ENCODE measurements around the gene DNAL4. TPM values are rescaled to one million over a fixed set of nuclear protein-coding genes. Genes with fewer than 3 reads are reported as not detected.
A peak's percentile ranks its signal among the peaks of the same experiment; 100 is the strongest.

DNAL4 gene
- total RNA-seq, 1 donor from 2014 or later: 8.4 TPM

- peaks cover 4% of the 10 kb centered on the region for H3K36me3 Mint-ChIP-seq (ENCODE audit: low read depth)
- TF ChIP-seq CTCF (IDR thresholded peaks at IDR 0.05): no peak
- peak overlapping the region; percentile 56 for H3K27ac Mint-ChIP-seq
- H3K9me3 Mint-ChIP-seq: no peaks in the 10 kb centered on the region
- ATAC-seq (ENCODE audit: low read depth): no peak
- no peak for DNase-seq
- peak overlapping the region; percentile 35 for H3K4me3 Mint-ChIP-seq
- intact Hi-C loops (cut with micrococcal nuclease): loop anchor here (5.0 kb wide), 3 partner anchors 36 to 559 kb away; partner anchors contain the start of genes NPTXR and RPL3
- H3K27me3 Mint-ChIP-seq: no peaks in the 10 kb centered on the region
- CTCF ChIA-PET: interaction anchor here (0.5 to 2.1 kb wide), 2 partner anchors 10 to 1473 kb away, joined by 3 to 5 read pairs; no protein-coding TSS in a partner anchor
- POLR2A ChIA-PET: interaction anchor here (0.6 to 1.1 kb wide), 4 partner anchors 9 to 560 kb away, joined by 3 to 7 read pairs (median 4); no protein-coding TSS in a partner anchor
- peaks cover 48% of the 10 kb centered on the region for H3K4me1 Mint-ChIP-seq
These were observed 35.5 kb downstream of the DNAL4 start for GRCh38 chr22:38758276-38758945.

- POLR2A ChIA-PET: interaction anchor here (0.9 to 3.6 kb wide), 3 partner anchors 25 to 51 kb away, joined by 3 to 16 read pairs (median 4); partner anchors contain the start of gene GTPBP1
- H3K4me1 Mint-ChIP-seq: peaks cover 57% of the 10 kb centered on the region
- intact Hi-C loops (cut with micrococcal nuclease): loop anchor here (5.0 kb wide), 3 partner anchors 35 to 560 kb away; partner anchors contain the start of genes NPTXR and RPL3
These were observed 36.5 kb downstream of the DNAL4 start for GRCh38 chr22:38757464-38757757.

GRCh38 chr22:38756711-38757463 lies 37.1 kb downstream of the DNAL4 start:
- ATAC-seq (ENCODE audit: low read depth) (no peak), DNase-seq (no peak)
- ChIA-PET POLR2A (interaction anchor here (0.5 to 3.6 kb wide), 8 partner anchors 22 to 1287 kb away, joined by 3 to 16 read pairs (median 4); partner anchors contain the start of genes GTPBP1 and RPL3), CTCF (interaction anchor here (1.2 kb wide), 2 partner anchors 9 to 75 kb away, joined by 3 to 7 read pairs; partner anchors contain the start of gene TOMM22)
- peak overlapping the region; percentile 89 for H3K27ac Mint-ChIP-seq
- peaks cover 14% of the 10 kb centered on the region for H3K36me3 Mint-ChIP-seq (ENCODE audit: low read depth)
- no peaks in the 10 kb centered on the region for H3K27me3 Mint-ChIP-seq
- H3K4me3 Mint-ChIP-seq: peak overlapping the region; percentile 87
- TF ChIP-seq CTCF (IDR thresholded peaks at IDR 0.05): no peak
- H3K4me1 Mint-ChIP-seq: peaks cover 62% of the 10 kb centered on the region
- intact Hi-C loops (cut with micrococcal nuclease): loop anchor here (1.0 to 5.0 kb wide), 4 partner anchors 35 to 560 kb away; partner anchors contain the start of genes DNAL4, NPTXR and RPL3
- no peaks in the 10 kb centered on the region for H3K9me3 Mint-ChIP-seq

More at GRCh38 chr22:38757464-38757757, 36.5 kb downstream of the DNAL4 start:
- peaks cover 9% of the 10 kb centered on the region for H3K36me3 Mint-ChIP-seq (ENCODE audit: low read depth)
- no peak overlapping the region for H3K27ac Mint-ChIP-seq
- H3K4me3 Mint-ChIP-seq: no peak overlapping the region
- CTCF ChIA-PET: interaction anchor here (1.2 kb wide), 1 partner anchor 76 kb away, joined by 3 read pairs; the partner anchor contains the start of gene TOMM22
- TF ChIP-seq CTCF (IDR thresholded peaks at IDR 0.05): no peak
- no peak for ATAC-seq (ENCODE audit: low read depth)
- no peaks in the 10 kb centered on the region for H3K27me3 Mint-ChIP-seq
- H3K9me3 Mint-ChIP-seq: no peaks in the 10 kb centered on the region
- DNase-seq: no peak

- Mint-ChIP-seq H3K36me3 (ENCODE audit: low read depth) (peaks cover 23% of the 10 kb centered on the region), H3K4me1 (peaks cover 71% of the 10 kb centered on the region), H3K27ac (peak within 1 kb of the TSS; percentile 99), H3K27me3 (no peaks in the 10 kb centered on the region), H3K4me3 (peak within 1 kb of the TSS; percentile 92), H3K9me3 (no peaks in the 10 kb centered on the region)
- TF ChIP-seq CTCF (IDR thresholded peaks at IDR 0.05): no peak
- peak; percentile 92 for DNase-seq
- ChIA-PET CTCF (interaction anchor here (1.2 kb wide), 1 partner anchor 10 kb away, joined by 7 read pairs; no protein-coding TSS in a partner anchor), POLR2A (interaction anchor here (0.5 to 3.6 kb wide), 5 partner anchors 22 to 1288 kb away, joined by 4 to 16 read pairs (median 4); partner anchors contain the start of genes GTPBP1 and RPL3)
- intact Hi-C loops (cut with micrococcal nuclease): loop anchor here (1.0 to 5.0 kb wide), 5 partner anchors 34 to 561 kb away; partner anchors contain the start of genes CBX6, DNAL4, NPTXR and RPL3
- ATAC-seq (ENCODE audit: low read depth): peak; percentile 75
These were observed 37.9 kb downstream of the DNAL4 start, which contains the start of gene SUN2 for GRCh38 chr22:38755911-38756532. TSS of gene SUN2 (minus strand) at chr22:38755998. CDS start at chr22:38752628, 3,370 bp downstream.
